Measurements from ENCODE around the gene ZC3H7A.

- no peak for TF ChIP-seq CTCF (IDR thresholded peaks at IDR 0.05 in 2 of 3, conservative IDR thresholded peaks at IDR 0.05 in 1 of 3; ENCODE audit: control insufficient read depth in 2 of 3, extremely low read depth in 1 of 3, insufficient read depth in 1 of 3, low read depth in 3 of 3, low read length in 3 of 3)
- TF ChIP-seq DPF2 (IDR thresholded peaks at IDR 0.05): no peak
- no peak for TF ChIP-seq ZNF207 (IDR thresholded peaks at IDR 0.05; ENCODE audit: borderline replicate concordance)
These were observed 18.0 kb downstream of the ZC3H7A start for GRCh38 chr16:11779074-11779473.
